Measurements from ENCODE around the gene ZNF555.
"Not testable (repeated sequence)": the region's sequence is repeated elsewhere in the genome, so short reads cannot be mapped to it uniquely, and the experiment has no call there.

Gene ZNF555

DNA sequence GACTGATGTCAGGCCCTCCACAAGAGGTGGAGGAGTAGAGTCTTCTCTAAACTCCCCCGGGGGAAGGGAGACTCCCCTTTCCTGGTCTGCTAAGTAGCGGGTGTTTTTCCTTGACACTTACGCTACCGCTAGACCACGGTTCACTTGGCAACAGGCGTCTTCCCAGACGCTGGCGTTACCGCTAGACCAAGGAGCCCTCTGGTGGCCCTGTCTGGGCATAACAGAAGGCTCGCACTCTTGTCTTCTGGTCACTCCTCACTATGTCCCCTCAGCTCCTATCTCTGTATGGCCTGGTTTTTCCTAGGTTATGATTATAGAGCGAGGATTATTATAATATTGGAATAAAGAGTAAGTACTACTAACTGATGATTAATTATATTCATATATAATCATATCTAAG lies 30.9 kb downstream of the ZNF555 start:
- DNase-seq, result peak; percentile 48

DNA sequence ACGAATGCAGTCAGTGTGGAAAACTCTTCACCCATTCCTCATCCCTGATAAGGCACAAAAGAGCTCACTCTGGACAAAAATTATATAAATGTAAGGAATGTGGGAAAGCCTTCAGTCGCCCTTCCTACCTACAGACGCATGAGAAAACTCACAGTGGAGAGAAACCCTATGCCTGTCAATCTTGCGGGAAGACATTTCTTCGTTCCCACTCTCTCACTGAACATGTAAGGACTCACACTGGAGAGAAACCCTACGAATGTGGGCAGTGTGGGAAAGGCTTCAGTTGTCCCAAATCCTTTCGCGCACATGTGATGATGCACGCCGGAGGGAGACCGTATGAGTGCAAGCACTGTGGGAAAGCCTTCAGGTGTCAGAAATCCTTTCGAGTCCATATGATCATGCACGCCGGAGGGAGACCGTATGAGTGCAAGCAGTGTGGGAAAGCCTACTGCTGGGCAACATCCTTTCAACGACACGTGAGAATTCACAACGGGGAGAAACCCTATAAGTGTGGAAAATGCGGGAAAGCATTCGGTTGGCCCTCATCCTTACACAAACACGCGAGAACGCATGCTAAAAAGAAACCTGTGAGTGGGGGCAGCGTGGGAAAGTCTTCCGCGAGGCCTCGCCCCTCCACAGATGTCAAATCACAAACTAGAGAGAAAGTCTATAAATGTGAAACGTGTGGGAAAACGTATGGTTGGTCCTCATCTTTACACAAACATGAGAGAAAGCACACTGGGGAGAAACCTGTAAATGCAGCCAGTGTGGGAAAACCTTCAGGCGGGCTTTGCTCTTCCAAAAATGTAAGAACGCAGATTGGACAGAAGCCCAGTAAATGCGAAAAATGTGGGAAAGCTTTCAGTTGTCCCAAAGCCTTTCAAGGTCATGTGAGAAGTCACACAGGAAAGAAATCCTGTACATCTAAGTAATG lies 36.4 kb downstream of the ZNF555 start:
- DNase-seq, result no peak

DNA sequence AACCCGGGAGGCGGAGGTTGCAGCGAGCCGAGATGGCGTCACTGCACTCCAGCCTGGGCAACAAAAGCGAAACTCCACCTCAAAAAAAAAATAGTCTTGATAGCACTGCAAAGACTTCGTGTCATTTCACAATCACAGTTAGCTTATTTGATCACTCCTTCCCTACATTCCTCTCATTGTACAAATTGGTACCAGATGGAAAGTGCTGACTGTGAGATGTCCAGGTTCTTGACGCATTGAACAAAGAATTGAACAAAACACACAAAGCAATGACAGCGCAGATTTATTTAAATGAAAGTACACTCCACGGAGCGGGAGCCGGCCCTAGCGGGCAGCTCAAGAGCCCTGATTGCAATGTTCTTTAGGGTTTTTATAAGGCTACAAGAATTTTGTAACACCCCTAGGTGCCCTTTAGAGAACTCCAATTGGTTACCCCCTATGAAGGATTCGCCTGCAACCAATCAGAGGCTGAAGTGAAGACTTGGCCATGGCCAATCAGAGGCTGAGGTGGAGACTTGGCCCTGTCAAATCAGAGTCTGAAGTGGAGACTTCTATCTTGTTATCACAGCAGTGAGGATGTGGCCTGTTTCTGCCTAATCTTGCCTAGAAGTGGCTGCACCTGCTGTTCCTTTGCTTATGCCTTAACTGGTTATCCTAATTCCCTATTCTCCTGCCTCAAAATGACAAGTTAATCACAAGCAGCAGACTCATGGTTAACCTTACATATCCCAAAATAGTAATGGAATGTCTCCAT lies 42.6 kb downstream of the ZNF555 start:
- DNase-seq, result peak; percentile 13

DNA sequence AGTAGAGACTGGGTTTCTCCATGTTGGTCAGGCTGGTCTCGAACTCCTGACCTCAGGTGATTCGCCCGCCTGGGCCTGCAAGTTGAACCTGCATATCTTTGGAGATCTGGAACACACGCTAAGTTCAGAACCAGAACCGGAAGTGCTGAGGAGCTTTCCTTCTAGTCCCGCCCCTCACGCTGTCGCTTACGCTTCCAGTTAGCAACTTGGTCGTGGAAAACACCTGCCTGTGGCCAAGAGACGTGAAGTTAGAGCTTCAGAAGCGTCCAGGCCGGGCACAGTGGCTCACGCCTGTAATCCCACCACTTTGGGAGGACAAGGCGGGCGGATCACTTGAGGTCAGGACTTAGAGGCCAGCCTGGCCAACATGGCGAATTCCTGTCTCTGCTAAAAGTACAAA lies 44.5 kb downstream of the ZNF555 start:
- DNase-seq, result no peak

DNA sequence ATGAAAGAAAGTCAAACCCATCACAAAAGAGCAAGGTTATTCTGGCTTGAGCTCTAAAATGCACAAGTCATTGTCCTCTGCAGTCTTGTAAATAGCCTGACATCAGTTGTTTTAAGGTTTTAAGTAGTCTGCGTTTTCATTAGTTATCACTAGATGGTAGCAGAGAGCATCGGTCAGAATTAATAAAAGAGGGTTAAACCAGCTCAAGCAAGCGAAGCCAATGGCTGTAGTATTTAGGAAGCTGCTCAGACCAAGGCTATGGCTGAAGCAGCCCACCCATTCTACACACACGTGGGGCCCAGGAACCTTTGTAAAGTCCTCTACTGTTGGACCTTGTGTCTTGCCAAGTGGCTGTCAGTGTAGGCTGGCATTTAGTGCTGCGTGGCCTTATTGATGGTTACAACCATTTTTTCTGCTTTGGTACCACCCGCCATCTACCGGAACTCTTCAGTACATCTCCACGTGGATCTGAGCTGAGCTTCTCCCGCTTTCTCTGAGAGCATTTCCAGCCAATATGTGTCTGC lies 46.2 kb downstream of the ZNF555 start:
- DNase-seq, result peak; percentile 74

DNA sequence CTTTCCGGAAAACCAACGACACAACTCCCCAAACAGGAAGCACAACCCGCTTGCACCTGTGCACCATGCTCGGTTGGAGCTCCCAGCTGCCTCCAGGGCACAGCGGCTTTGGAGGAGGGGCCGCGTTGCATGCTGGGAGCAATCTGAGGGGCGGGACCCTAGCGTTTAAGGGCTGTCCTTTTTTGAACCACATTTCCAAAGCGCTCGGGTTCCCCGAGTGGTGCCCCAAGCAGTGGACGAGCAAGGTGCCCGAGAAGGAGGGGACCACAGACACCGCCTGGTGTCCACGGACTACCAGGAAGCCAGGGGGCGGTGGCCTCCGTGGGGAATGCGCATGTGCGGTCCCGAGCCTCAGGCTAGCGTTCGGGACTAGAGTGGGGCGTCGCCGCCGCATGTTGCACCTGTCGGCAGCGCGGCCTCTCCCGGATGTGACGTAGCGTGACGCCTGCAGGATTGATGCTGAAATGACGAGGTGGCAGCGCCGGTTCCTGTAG lies 47.5 kb downstream of the ZNF555 start:
- DNase-seq, result no peak

DNA sequence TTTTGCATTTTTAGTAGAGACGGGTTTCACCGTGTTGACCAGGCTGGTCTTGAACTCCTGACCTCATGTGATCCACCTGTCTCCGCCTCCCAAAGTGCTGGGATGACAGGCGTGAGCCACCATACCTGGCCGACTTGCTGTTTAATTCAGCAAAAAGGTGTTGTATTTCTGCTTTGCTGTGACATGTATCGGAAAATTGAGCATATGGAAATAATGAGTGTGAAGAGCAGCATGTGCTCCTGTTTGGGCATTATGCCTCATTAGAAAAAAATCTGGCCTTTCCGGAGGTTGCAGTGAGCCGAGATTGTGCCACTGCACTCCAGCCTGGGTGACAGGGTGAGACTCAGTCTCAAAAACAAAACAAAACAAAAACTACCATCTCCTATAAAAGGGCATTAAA lies 49.3 kb downstream of the ZNF555 start:
- DNase-seq, result not testable (repeated sequence)

DNA sequence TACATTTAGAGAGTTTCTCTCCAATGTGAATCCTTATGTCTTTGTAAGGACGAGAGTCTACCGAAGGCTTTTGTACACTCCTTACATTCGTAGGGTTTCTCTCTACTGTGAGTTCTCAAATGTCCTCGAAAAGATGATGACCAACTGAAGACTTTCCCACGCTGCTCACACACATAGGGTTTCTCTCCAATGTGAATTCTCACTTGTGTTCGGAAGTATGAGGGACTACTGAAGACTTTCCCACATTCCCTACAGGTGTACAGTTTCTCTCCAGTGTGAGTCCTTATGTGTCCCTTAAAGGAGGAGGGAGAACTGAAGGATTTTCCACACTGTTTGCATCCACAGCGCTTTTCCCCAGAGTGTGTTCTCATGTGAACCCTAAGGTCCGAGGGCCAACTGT lies 55.4 kb downstream of the ZNF555 start:
- no peak for DNase-seq

DNA sequence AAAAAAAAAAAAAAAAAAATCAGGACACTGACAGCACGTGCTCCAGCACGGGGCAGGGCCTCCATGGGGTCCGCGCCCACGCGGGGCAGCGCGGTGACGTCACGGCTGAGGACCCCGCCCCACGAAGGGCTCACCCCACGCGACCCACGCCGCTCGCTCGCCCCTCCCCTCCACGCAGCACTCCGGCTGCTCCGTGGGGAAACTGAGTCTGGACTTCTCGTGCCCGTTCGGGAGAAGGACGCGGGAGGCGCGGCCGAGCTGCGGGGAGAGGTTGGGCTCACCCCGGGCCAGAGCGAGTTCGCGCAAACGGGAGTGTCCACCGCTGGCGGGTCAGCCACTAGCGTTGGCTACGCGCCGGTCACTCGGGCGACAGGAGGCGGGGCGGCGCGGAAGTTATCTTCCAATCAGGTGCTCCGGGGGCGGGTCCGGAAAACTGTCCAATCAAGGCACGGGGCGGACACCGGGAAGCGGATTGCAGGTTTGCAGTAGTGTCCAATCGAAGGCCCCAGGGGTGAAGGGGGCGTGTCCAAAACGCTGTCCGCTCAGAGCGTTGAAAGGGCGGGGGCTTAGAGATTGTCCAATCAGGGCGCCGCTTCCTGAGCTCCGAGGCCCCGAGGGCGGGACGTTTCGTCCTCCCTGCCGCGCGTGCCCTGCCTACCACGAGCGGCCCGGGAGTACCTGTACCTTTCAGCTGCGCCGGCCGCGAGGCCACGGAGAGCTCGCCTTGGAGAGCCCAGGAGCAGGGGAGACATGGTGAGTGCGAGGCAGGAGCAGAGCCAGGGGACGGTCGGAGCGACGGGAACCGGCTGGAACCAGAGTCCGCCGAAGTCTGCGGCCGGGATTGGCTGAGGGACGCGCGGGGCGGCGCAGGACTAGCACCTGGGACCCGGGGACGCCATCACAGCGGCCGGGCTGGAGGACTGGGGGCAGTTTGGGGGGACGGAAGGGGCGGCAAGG lies 59.3 kb downstream of the ZNF555 start, which contains the start of gene ZNF57:
Gene ZNF57 (plus strand): TSS at position 633 of the 957 bp plus-strand sequence. CDS start 118 bp downstream, at position 751.
- DNase-seq, result peak; percentile 98

DNA sequence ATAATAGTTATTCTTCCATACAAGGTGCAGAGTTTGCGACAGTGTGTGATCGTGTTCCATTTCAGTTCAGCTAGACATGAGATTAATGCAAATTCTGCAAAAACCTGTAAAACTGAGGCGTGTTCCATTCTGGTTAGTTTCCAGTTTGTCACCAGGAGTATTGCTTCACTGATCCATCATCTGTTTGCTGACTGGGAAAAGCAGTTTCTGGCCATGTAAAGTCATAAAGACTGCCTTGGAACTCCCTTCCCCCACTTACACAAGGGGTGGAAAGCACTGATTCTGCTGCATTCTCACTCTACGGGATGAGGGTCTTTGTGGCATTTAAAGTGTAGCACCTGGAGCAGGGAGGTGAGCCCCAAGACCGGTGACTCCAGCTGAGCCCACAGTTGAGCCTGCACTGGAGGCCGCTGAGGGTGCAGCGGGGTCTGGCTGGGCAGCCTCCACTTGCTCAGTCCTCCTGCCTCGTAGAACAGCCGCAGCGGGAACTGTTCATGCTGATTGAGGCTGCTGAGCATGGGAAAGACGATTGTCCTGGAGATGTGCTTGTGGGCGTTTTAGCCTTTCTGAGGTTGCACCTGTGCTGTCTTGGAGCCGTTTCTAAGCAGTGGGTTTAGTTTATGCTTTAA lies 61.4 kb downstream of the ZNF555 start:
- no peak for DNase-seq

DNA sequence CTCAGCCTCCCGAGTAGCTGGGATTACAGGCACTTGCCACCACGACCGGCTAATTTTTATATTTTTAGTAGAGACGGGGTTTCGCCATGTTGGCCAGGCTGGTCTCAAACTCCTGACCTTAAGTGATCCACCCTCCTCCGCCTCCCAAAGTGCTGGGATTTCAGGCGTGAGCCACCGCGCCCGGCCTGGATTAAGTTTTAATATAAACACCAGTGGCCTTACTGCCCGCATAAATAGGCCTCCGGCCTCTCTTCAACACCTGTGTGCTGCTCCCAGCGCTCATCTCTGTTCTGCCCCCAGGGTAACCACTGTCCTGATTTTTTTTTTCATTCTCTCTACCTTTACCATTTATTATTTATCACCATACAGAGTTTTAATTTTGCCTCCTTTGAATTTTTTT lies 62.1 kb downstream of the ZNF555 start:
- not testable (repeated sequence) for DNase-seq

DNA sequence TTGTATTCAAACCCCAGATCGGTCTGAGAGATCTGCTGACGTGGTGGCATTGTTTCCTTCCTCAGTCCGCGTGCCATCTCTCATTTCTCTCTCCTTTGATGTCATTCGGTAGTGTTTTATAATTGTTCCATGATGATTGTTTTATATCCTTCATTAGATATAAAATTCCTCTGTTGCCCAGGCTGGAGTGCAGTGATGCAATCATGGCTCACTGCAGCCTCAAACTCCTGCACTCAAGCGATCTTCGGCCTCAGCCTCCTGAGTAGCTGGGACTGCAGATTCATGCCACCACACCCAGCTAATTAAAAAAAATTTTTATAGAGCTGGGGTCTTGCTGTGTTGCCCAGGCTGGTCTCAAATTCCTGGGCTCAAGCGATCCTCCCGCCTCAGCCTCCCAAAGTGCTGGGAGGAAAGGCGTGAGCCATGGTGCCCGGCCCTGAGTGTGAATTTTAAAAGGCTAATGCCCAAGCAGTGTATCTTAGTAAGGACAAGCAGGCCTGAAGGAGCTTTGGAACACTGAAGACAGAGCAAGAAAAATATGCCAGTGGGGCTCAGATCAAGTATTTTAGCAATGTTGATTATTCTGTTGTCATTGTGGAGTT lies 64.7 kb downstream of the ZNF555 start:
- no peak for DNase-seq

DNA sequence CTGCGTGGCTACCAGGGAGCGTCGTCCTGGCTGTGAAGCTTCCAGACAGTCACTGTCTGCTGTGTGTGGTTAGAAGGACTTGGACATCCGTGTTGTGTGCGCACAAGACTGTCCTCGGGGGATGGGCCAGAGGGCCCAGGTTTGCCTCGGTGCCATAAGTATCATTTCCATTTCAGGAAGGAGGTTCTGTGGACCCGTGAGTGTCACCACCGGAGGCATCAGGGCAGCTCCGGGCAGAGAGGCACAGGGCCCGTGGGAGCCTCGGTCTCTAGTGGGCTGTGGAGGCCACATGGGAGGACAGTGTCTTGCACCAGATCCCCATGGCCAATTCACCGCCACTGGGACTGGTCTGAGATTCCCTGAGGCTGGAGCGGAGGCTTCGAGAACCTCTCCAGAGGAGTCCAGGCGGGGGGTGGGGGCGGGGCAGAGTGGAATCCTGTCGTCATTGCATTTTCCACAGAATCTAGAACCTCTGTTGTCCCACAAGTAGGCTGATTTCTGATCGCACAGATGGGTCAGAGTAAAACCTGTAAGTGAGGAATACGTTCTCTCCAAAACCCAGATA lies 65.4 kb downstream of the ZNF555 start:
- DNase-seq, result no peak

Measured in OCI-M1 (cell line).